Adrenal gland (tissue), 5 donors: ENCODE results near the gene REM2.

ENCODE experiments used
- CTCF ChIP-seq, 6 experiments: fragments of 450-650 bp in 4 of 6; fragments of 200-600 bp in 2 of 6; sonication (generic) in 1 of 6; IDR thresholded peaks; 1 replicate in 5 of 6; 2 replicates in 1 of 6; pipeline versions ENCODE4 v1.5.1 to v1.8.0; 2016 to 2021; ENCODE audit warnings: antibody characterized with exemption in 6 of 6, mild to moderate bottlenecking in 2 of 6, moderate library complexity in 1 of 6
- POLR2A ChIP-seq, 2 donors: fragments of 450-650 bp; IDR thresholded peaks; one replicate each; pipeline ENCODE4 v1.6.1; 2017; ENCODE audit warnings: antibody characterized with exemption in 2 of 2, mild to moderate bottlenecking in 2 of 2, moderate library complexity in 1 of 2
- donor health status: DM: no; HTN: no; CAD: no.

GRCh38 chr14:22918804-22919600, 36.0 kb downstream of the REM2 start, which contains the start of gene RBM23:
- TF ChIP-seq CTCF (IDR thresholded peaks at IDR 0.05) (no peak), POLR2A (IDR thresholded peaks at IDR 0.05) (peak; percentile 80 to 88)
